ENCODE data around the gene TLX3. TPM values are rescaled to one million over a fixed set of nuclear protein-coding genes. Genes with fewer than 3 reads are reported as not detected.
"Not testable (repeated sequence)": the region's sequence is repeated elsewhere in the genome, so short reads cannot be mapped to it uniquely, and the experiment has no call there.

TLX3 gene
- total RNA-seq, 1 donor from 2014 or later = not detected

- intact Hi-C loops (cut with micrococcal nuclease) = no loop called here
Observed at GRCh38 chr5:171323007-171323406, 14.0 kb downstream of the TLX3 start.

GRCh38 chr5:171323806-171324632, 15.0 kb downstream of the TLX3 start:
- intact Hi-C loops (cut with micrococcal nuclease) = no loop called here

- intact Hi-C loops (cut with micrococcal nuclease) = no loop called here
Observed at GRCh38 chr5:171330021-171330420, 21.0 kb downstream of the TLX3 start.

- intact Hi-C loops (cut with micrococcal nuclease) = no loop called here
Observed at GRCh38 chr5:171335616-171336015, 26.6 kb downstream of the TLX3 start.

- intact Hi-C loops (cut with micrococcal nuclease) = loop anchor here (1.0 kb wide), 1 partner anchor 129 kb away; no protein-coding TSS in a partner anchor
Observed at GRCh38 chr5:171336521-171337209, 27.6 kb downstream of the TLX3 start.

GRCh38 chr5:171337210-171337569, 28.1 kb downstream of the TLX3 start:
- intact Hi-C loops (cut with micrococcal nuclease) = loop anchor here (1.0 kb wide), 1 partner anchor 130 kb away; no protein-coding TSS in a partner anchor

GRCh38 chr5:171340042-171340441, 31.0 kb downstream of the TLX3 start:
- intact Hi-C loops (cut with micrococcal nuclease) = no loop called here

GRCh38 chr5:171340491-171340890, 31.4 kb downstream of the TLX3 start:
- intact Hi-C loops (cut with micrococcal nuclease) = no loop called here

- intact Hi-C loops (cut with micrococcal nuclease) = loop anchor here (1.0 to 2.0 kb wide), 2 partner anchors 70 to 598 kb away; no protein-coding TSS in a partner anchor
Observed at GRCh38 chr5:171342362-171343111, 33.5 kb downstream of the TLX3 start.

- intact Hi-C loops (cut with micrococcal nuclease) = no loop called here
Observed at GRCh38 chr5:171344936-171345608, 36.0 kb downstream of the TLX3 start.

- intact Hi-C loops (cut with micrococcal nuclease) = no loop called here
Observed at GRCh38 chr5:171351536-171352073, 42.6 kb downstream of the TLX3 start.

- intact Hi-C loops (cut with micrococcal nuclease) = no loop called here
Observed at GRCh38 chr5:171355302-171355724, 46.3 kb downstream of the TLX3 start.

- intact Hi-C loops (cut with micrococcal nuclease) = no loop called here
Observed at GRCh38 chr5:171357843-171358242, 48.8 kb downstream of the TLX3 start.

- intact Hi-C loops (cut with micrococcal nuclease) = not testable (repeated sequence)
Observed at GRCh38 chr5:171361151-171361550, 52.1 kb downstream of the TLX3 start.

Other genes with a start within 250 kb of the TLX3 start
- gene NPM1, start 78.6 kb downstream of the TLX3 start, total RNA-seq = 1,137 and 1,138 TPM in 2 replicates
- gene FGF18, start 110.4 kb downstream of the TLX3 start, total RNA-seq = 0.12 TPM in 1 of 2 replicates, not detected in the other

Data from T-helper 1 cell treated with Interleukin-12 subunit alpha and Interleukin-12 subunit beta and Interleukin-4 antibody, amounts not matched to agents 30 ng/mL and 1 ng/mL, for 36 hours (primary cell).